Eye (tissue), 1 donor: ENCODE measurements around the gene CFAP69.

Experiments used
- DNase-seq: peaks from one replicate; pipeline ENCODE4 v3.0.0-alpha.2; 2015

Gene CFAP69, protein sequence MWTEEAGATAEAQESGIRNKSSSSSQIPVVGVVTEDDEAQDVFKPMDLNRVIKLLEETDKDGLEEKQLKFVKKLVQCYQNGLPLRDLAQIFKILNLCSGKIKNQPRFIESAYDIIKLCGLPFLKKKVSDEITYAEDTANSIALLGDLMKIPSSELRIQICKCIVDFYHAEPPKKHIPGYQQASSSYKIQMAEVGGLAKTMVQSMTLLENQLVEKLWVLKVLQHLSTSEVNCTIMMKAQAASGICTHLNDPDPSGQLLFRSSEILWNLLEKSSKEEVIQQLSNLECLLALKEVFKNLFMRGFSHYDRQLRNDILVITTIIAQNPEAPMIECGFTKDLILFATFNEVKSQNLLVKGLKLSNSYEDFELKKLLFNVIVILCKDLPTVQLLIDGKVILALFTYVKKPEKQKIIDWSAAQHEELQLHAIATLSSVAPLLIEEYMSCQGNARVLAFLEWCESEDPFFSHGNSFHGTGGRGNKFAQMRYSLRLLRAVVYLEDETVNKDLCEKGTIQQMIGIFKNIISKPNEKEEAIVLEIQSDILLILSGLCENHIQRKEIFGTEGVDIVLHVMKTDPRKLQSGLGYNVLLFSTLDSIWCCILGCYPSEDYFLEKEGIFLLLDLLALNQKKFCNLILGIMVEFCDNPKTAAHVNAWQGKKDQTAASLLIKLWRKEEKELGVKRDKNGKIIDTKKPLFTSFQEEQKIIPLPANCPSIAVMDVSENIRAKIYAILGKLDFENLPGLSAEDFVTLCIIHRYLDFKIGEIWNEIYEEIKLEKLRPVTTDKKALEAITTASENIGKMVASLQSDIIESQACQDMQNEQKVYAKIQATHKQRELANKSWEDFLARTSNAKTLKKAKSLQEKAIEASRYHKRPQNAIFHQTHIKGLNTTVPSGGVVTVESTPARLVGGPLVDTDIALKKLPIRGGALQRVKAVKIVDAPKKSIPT

DNA sequence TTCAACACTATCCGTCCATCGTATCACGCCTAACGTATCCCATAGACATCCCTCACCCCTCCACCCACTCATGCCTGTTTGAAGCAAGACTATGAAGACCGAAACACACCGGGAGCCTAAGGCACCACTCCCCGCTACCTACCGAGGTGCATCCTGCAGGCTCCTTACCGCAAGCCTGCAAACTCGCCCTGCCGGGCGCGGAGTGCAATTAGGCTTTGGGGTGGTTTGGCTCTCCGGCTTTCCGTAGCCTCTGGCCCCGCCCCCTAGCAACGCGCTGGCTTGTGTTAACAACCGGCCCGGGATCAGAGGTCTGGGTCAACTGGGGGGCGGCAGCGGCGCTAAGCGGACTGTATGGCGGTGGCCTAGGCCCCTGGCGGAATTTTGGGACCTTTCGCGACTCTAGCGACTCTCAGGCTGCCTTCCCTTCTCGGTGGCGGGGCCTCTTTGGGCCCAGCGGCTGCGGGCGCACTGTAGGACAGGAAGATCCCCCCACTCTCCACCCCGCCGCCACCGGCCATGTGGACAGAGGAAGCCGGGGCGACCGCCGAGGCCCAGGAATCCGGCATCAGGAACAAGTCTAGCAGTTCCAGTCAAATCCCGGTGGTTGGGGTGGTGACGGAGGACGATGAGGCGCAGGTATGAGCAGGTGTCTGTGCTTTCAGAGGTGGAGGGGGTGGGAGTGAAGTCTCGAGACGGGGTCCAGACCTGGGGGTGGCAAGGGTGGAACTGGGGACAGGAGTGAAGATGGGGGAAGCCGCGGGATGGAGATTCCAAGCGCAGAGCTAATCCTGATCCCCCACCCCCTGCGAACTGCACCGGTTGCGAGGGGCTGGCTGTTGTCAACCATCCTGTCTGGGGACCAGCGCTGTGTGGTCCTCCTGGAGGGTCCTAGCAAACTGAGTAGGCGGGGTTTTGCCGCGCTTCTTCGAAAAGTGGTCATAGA, at the start of gene CFAP69:
TSS of gene CFAP69 (plus strand) at position 266 of the 943 bp plus-strand sequence. CDS start at position 517, 251 bp downstream.
- DNase-seq: peak; percentile 98

DNA sequence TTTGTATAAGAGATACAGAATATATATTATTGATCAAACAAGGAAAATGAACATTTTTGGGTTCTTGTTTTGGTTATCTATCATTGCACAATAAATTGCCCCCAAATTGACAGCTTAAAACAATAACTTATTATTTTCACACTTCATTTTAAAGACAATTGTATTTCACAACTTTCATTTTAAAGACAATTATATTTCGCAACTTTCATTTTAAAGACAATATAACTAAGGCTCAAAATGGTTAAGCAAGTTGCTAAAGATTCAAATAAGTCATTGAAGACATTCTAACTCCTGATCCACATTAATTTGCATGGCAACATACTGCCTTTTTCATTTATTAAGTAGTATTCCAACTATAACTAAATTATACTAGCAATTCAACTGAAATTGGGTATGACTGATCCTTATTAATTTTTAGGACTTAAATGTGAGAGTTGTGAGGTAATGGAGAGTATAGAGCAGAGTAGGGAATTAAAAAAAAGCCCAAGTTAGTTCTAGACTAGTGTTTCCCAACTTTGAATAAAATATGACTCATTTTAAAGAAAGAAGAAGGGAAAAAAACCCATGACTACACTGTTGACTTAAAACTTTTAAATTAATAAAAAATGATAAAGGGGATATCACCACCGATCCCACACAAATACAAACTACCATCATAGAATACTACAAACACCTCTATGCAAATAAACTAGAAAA, 43.3 kb upstream of the CFAP69 start:
- DNase-seq: no peak

DNA sequence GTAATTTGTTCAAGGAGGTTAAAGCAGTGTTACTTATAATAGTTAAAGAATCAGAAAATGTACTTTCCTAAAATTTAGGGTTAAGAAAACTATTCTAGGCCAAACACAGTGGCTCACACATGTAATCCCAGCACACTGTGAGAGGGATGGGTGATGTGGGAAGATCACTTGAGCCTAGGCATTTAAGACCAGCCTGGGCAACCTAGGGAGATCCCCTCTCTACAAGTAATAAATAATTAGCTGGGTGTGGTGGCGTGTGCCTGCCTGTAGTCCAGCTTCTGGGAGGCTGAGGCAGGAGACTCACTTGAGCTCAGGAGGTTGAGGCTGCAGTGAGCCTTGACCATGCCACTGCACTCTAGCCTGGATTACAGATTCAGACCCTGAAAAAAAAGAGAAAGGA, 37.0 kb upstream of the CFAP69 start:
- no peak for DNase-seq

DNA sequence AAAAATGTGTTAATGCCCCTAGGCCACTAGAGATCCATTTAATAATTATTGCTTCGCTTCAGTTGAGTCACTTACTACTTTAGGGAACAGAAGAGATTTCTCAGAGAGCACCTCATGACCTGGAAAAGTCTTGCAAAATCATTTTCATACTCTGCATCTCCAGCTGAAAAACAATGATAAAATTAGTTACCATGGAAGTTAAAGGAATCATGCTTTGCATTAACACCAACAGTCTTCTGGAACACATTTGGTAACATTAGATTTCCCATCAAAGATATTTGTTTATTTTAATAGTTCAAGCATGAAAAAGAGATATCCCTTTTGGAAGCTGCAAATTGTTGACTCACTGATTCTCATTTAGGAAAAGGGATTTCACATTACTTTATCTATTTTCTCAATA, 35.2 kb upstream of the CFAP69 start:
- peak; percentile 8 for DNase-seq

- peak; percentile 16 for DNase-seq
Measured at GRCh38 chr7:90210475-90210874, 34.5 kb upstream of the CFAP69 start.

DNA sequence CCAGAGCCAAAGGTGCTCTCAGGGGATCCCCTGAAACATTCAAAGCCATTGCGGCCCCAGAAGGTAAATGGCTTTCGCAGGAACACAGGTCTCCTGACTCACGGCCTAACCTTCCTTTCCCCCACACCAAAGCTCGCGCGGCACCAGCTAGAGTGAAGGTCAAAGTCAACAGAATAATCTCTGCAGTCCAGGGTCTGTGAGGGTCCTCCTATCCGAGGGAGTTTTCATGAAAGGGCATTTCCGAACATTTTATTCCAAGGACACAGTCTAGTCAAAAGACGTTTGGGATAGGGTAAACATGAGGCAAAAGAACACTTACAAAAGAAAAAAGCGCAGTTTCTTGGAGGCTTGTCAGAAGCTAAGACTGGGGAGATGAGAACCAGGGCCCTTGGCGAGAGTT, 34.0 kb upstream of the CFAP69 start:
- DNase-seq: no peak

DNA sequence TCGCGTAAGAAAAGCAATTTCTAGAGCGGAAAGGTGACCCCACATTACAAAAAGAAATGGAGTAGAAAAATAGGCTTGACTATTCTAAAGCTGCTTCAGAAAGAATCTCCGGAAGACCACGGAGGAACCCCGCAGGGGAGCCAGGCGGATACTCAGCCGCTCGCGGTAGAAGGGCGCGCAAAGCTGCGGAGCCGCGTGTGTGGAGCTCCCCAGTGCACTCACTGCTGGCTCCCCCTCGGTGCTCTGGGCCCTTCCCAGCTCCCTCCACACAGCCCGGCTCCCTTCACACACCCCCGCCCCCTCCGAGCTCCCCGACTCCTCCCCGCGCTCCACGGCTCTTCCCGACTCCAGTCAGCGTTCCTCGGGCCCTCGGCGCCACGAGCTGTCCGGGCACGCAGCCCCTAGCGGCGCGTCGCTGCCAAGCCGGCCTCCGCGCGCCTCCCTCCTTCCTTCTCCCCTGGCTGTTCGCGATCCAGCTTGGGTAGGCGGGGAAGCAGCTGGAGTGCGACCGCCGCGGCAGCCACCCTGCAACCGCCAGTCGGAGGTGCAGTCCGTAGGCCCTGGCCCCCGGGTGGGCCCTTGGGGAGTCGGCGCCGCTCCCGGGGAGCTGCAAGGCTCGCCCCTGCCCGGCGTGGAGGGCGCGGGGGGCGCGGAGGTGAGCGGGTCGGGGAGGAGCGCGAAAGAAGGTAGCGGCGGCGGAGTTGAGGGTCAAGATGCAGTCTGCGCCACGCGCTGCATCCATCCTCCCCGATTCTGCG, 33.4 kb upstream of the CFAP69 start, which contains the start of gene STEAP2:
TSS of gene STEAP2 (plus strand) at position 350 of the 758 bp plus-strand sequence. CDS start 13,343 bp downstream, outside the sequence.
- peak; percentile 96 for DNase-seq

GRCh38 chr7:90212149-90212495, 32.9 kb upstream of the CFAP69 start:
- DNase-seq: no peak

GRCh38 chr7:90213521-90213920, 31.5 kb upstream of the CFAP69 start:
- DNase-seq: no peak

DNA sequence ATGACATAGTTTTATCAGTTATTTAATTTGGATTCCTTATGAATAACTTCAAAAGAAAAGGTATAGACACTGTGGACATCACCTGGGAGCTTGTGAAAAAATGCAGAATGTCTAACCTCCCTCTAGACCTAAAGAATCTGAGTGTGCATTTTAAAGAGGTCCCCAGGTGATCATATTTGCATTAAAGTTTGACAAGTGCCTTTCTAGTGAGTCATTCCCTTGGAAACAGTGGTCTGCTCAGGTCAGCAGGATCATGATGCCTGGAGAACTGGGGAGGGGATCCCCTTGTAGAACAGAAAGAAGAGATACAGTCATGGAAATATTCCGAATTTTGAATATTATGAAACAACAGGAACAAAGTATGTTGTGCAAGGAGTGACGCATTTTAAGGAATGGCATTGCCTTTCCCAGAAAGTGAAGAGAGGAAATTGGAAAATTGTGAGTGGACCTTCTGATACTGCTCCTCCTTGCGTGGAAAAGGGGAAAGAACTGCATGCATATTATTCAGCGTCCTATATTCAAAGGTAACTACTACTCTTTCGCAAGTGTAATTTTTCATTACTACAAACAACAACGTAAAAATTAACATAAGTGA, 28.8 kb upstream of the CFAP69 start:
- DNase-seq: no peak

GRCh38 chr7:90216771-90217170, 28.2 kb upstream of the CFAP69 start:
- DNase-seq: no peak

- no peak for DNase-seq
Measured at GRCh38 chr7:90222390-90222789, 22.6 kb upstream of the CFAP69 start.

- DNase-seq: no peak
Measured at GRCh38 chr7:90222811-90223725, 21.9 kb upstream of the CFAP69 start.

- DNase-seq: no peak
Measured at GRCh38 chr7:90224195-90224594, 20.8 kb upstream of the CFAP69 start.

DNA sequence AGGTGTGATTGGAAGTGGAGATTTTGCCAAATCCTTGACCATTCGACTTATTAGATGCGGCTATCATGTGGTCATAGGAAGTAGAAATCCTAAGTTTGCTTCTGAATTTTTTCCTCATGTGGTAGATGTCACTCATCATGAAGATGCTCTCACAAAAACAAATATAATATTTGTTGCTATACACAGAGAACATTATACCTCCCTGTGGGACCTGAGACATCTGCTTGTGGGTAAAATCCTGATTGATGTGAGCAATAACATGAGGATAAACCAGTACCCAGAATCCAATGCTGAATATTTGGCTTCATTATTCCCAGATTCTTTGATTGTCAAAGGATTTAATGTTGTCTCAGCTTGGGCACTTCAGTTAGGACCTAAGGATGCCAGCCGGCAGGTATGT, 19.8 kb upstream of the CFAP69 start:
- no peak for DNase-seq

- DNase-seq: no peak
Measured at GRCh38 chr7:90225601-90226000, 19.4 kb upstream of the CFAP69 start.

DNA sequence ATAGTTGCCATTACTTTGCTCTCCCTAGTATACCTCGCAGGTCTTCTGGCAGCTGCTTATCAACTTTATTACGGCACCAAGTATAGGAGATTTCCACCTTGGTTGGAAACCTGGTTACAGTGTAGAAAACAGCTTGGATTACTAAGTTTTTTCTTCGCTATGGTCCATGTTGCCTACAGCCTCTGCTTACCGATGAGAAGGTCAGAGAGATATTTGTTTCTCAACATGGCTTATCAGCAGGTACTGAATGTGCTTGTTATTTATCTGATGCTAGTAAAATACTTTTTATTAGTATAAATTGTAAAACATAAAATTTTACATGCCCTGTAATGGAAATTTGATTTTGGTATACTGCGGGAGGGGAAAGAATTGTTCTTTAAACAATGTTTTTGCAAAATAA, 17.7 kb upstream of the CFAP69 start:
- no peak for DNase-seq

DNA sequence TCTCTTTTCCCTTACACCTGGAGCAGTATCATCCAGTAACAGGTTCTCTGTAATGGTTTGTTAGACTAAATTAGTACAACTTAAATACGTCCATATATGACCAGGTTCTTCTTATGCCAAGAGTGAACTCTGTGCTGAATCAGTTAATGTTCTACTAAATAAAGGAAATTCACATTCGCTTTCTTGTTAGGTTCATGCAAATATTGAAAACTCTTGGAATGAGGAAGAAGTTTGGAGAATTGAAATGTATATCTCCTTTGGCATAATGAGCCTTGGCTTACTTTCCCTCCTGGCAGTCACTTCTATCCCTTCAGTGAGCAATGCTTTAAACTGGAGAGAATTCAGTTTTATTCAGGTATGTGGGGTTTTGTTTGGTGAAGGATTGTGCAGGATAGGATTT, 15.3 kb upstream of the CFAP69 start:
- DNase-seq: no peak

DNA sequence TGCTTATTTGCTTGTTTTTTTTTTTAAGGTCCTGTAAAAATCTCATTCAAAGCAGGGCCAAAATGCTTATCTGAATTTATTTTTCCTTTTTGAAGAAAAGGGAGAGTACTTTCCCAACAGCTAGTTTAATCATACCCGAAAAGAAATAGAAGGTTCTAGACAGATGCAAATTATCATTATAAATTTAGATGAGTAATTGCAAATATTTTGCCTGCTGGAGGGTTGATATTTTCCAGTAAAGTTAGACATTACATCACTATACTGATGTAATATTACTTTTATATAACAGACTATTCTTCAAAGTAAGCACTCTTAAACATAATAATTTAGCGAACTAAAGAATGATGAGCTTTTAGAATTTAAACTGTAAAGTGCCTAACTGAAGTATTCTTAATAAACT, 14.1 kb upstream of the CFAP69 start:
- DNase-seq: no peak

- no peak for DNase-seq
Measured at GRCh38 chr7:90231304-90231703, 13.7 kb upstream of the CFAP69 start.
